ENCODE results near the gene IMPA2. TPM values are rescaled to one million over a fixed set of nuclear protein-coding genes. Genes with fewer than 3 reads are reported as not detected.

IMPA2 gene
- 100 to 1,000 TPM in 1 of 4 donors, 10 to 100 TPM in 3; 50.1 to 290 (median 84.6) TPM for total RNA-seq

DNA sequence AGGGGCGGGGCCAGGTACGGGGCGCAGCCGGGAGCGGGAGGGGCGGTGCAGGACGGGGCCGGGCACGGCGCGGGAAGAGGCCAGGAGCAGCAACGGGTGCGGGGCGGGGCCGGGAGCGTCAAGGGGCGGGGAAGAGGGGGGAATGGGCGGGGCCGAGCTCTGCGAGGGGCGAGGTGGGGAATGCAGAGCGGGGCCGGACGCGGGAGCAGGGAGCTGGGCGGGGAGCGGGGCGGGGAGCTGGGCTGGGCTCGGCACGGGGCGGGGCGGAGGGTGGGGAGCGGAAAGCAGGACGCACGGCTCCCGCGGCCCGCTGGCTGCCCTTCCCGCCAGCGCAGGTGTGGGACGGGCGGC, at the start of gene IMPA2:
Gene IMPA2, plus strand, starts transcription at position 316 of the 351 bp plus-strand sequence. CDS start 163 bp downstream, outside the sequence.
- DNase-seq = no peak
- in situ Hi-C loops (cut with MboI; ENCODE audit: low pct_ligation_motif_present in 1 of 4, low pct_unique_long_range_greater_than_20kb in 1 of 4, low sequenced_read_pairs in 3 of 4) (no loop called here), intact Hi-C loops (cut with DNase I; ENCODE audit: low total_unique reads) (loop anchor here (2.0 kb wide), 2 partner anchors 34 to 72 kb away; partner anchors contain the start of gene MPPE1)
- TF ChIP-seq, protein P1, sequence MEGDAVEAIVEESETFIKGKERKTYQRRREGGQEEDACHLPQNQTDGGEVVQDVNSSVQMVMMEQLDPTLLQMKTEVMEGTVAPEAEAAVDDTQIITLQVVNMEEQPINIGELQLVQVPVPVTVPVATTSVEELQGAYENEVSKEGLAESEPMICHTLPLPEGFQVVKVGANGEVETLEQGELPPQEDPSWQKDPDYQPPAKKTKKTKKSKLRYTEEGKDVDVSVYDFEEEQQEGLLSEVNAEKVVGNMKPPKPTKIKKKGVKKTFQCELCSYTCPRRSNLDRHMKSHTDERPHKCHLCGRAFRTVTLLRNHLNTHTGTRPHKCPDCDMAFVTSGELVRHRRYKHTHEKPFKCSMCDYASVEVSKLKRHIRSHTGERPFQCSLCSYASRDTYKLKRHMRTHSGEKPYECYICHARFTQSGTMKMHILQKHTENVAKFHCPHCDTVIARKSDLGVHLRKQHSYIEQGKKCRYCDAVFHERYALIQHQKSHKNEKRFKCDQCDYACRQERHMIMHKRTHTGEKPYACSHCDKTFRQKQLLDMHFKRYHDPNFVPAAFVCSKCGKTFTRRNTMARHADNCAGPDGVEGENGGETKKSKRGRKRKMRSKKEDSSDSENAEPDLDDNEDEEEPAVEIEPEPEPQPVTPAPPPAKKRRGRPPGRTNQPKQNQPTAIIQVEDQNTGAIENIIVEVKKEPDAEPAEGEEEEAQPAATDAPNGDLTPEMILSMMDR (IDR thresholded peaks at IDR 0.05) = no peak
- peak in 2 of 3 donors; percentile 91 to 96 for TF ChIP-seq POLR2AphosphoS5 (IDR thresholded peaks at IDR 0.05)
- Histone ChIP-seq H3K9me3 (no peaks in the 10 kb centered on the region), H3K4me1 (peaks cover 10 to 36% (median 25%) of the 10 kb centered on the region in 4 donors), H3K36me3 (no peaks in the 10 kb centered on the region), H3K27ac (peak within 1 kb of the TSS; percentile 97 to 99 (median 99)), H3K4me3 (peak within 1 kb of the TSS; percentile 66 to 94 (median 88)), H3K27me3 (no peaks in the 10 kb centered on the region)
- 0% methylated on average over 23 of the region's 42 CpGs; no CpG with 5 or more reads in 1 of the 2 donors for WGBS, 2 donors (ENCODE audit: low coverage in 1 of 2)

DNA sequence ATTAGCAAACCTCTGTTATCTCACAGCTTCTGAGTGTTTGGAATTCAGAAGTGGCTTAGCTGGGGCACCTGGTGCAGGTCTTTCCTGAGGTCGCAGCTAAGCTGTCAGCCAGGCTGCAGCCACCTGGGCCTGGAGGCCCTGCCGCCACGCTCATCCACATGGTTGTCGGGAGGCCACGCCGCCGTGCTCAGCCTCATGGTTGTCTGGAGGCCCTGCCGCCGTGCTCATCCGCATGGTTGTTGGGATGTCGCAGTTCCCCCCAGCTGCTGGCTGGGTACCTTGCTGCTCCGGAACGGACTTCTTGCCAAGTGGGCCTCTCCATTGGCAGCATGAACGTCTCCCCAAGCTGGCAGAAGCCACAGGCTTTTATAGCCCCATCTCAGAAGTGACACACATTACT, 48.9 kb upstream of the IMPA2 start:
- Histone ChIP-seq H3K4me3 (no peak overlapping the region), H3K9me3 (no peaks in the 10 kb centered on the region), H3K27me3 (no peaks in the 10 kb centered on the region), H3K4me1 (no peaks in the 10 kb centered on the region), H3K36me3 (no peaks in the 10 kb centered on the region), H3K27ac (no peak overlapping the region)
- intact Hi-C loops (cut with DNase I; ENCODE audit: low total_unique reads) = no loop called here
- TF ChIP-seq POLR2AphosphoS5 (IDR thresholded peaks at IDR 0.05) (no peak), POLR2A (IDR thresholded peaks at IDR 0.05) (no peak), EP300 (IDR thresholded peaks at IDR 0.05; ENCODE audit: low read depth) (no peak)
- TF ChIP-seq, protein P1 (IDR thresholded peaks at IDR 0.05) = no peak
- in situ Hi-C loops (cut with MboI; ENCODE audit: low pct_ligation_motif_present in 1 of 4, low pct_unique_long_range_greater_than_20kb in 1 of 4, low sequenced_read_pairs in 3 of 4) = loop anchor here in 3 of 4 donors (10.0 kb wide), 1 partner anchor 102 kb away; no protein-coding TSS in a partner anchor
- DNase-seq = no peak
- 95% methylated on average over 14 of the region's 14 CpGs; no CpG with 5 or more reads in 1 of the 2 donors for WGBS, 2 donors (ENCODE audit: low coverage in 1 of 2)

DNA sequence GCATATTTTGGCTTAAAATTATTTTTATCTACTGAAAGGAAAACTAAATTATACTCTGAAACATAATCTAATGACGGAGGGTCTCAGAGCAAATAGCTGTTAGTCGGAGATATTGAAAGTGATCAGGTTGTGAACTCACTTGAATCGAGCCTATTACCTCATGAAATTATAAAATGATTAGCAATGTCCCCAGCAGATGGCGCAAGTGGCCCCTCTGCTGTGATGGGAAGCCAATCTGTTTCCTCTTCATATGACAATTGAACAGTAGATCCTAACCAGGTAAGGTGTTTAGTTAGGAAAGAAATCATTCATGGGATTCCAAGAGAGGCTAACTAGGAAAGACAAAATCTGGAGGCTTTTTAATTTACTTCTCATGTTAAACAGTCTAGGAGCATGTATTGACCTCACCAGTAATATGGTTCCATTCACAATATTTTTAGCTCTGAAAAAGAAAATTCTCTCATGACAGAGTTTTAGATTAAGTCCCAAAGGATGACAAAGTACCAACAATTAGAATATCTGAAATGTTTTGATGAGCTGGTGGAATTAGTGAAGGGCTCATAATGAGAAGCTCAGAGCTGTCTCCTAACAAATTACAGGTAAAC, 43.3 kb upstream of the IMPA2 start:
- H3K9me3 ChIP-seq = no peaks in the 10 kb centered on the region
- no peaks in the 10 kb centered on the region for H3K36me3 ChIP-seq
- no peaks in the 10 kb centered on the region for H3K27me3 ChIP-seq
- WGBS, 2 donors (ENCODE audit: low coverage in 1 of 2) = 4 to 9% methylated on average over 3 to 4 of the region's 4 CpGs
- H3K4me3 ChIP-seq = no peak overlapping the region
- H3K27ac ChIP-seq = no peak overlapping the region
- no peak for TF ChIP-seq EP300 (IDR thresholded peaks at IDR 0.05; ENCODE audit: low read depth)
- no peak for TF ChIP-seq POLR2A (IDR thresholded peaks at IDR 0.05)
- TF ChIP-seq, protein P1 (IDR thresholded peaks at IDR 0.05) = peak; percentile 81 to 87 (median 86)
- no peaks in the 10 kb centered on the region for H3K4me1 ChIP-seq
- DNase-seq = peak; percentile 85
- in situ Hi-C loops (cut with MboI; ENCODE audit: low pct_ligation_motif_present in 1 of 4, low pct_unique_long_range_greater_than_20kb in 1 of 4, low sequenced_read_pairs in 3 of 4) (loop anchor here in 3 of 4 donors (10.0 kb wide), 1 partner anchor 97 kb away; no protein-coding TSS in a partner anchor), intact Hi-C loops (cut with DNase I; ENCODE audit: low total_unique reads) (loop anchor here (5.0 kb wide), 2 partner anchors 54 to 99 kb away; no protein-coding TSS in a partner anchor)

DNA sequence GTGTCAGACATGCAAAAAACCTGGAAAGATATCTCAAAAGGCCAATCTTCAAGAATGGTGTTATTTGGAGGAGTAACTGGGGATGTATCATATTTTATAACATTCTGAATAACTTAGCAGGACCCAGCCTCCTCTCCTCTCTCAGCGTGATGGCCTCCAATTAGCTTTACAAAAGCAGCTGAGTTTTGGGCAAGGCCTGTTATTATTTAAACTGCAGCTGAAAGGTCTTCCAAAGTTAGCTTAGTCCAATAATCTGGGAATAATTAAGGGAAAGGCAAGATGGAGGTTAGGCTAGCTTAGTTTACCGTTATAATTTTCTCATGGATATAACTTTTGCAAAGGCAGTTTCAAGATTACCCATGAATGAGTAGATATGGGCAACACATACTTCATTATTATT, 40.4 kb upstream of the IMPA2 start:
- Histone ChIP-seq H3K4me3 (no peak overlapping the region), H3K9me3 (no peaks in the 10 kb centered on the region), H3K27ac (no peak overlapping the region), H3K27me3 (no peaks in the 10 kb centered on the region), H3K36me3 (no peaks in the 10 kb centered on the region), H3K4me1 (peaks cover 0 to under 1% (median under 1%) of the 10 kb centered on the region in 4 donors)
- WGBS, 2 donors (ENCODE audit: low coverage in 1 of 2) = 78 to 83% methylated on average over 2 of the region's 2 CpGs
- in situ Hi-C loops (cut with MboI; ENCODE audit: low pct_ligation_motif_present in 1 of 4, low pct_unique_long_range_greater_than_20kb in 1 of 4, low sequenced_read_pairs in 3 of 4) (loop anchor here in 3 of 4 donors (10.0 kb wide), 2 partner anchors 54 to 94 kb away; no protein-coding TSS in a partner anchor), intact Hi-C loops (cut with DNase I; ENCODE audit: low total_unique reads) (no loop called here)
- DNase-seq = no peak
- TF ChIP-seq EP300 (IDR thresholded peaks at IDR 0.05; ENCODE audit: low read depth) (no peak), POLR2AphosphoS5 (IDR thresholded peaks at IDR 0.05) (no peak), POLR2A (IDR thresholded peaks at IDR 0.05) (no peak)
- TF ChIP-seq, protein P1 (IDR thresholded peaks at IDR 0.05) = no peak
